ENCODE data around the gene LIMS2.

LIMS2 gene

GRCh38 chr2:127685410-127686080, 10.2 kb upstream of the LIMS2 start:
- Mint-ChIP-seq H3K9me3 (no peaks in the 10 kb centered on the region), H3K27ac (no peak overlapping the region), H3K4me1 (peaks cover 13% of the 10 kb centered on the region), H3K36me3 (no peaks in the 10 kb centered on the region), H3K4me3 (no peak overlapping the region), H3K27me3 (peaks cover 8% of the 10 kb centered on the region)
- no peak for ATAC-seq

DNA sequence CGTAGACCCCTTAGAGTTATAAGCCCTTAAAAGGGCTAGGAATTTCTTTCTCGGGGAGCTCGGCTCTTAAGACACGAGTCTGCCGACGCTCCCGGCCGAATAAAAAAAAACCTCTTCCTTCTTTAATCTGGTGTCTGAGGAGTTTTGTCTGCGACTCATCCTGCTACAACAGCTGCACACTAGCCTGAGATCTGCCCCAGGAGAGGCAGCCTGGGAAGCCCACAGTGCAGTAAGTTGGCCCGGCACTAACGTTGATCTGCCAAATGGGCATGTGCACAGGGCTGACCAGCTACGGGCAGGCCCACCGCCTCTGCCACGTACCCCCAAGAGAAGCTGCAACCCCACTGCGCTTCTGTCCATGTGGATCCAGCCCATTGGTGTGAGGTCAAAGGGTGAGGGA, 8.4 kb upstream of the LIMS2 start:
- H3K27me3 Mint-ChIP-seq: peaks cover 13% of the 10 kb centered on the region
- no peak overlapping the region for H3K4me3 Mint-ChIP-seq
- H3K27ac Mint-ChIP-seq: no peak overlapping the region
- no peaks in the 10 kb centered on the region for H3K9me3 Mint-ChIP-seq
- peaks cover 15% of the 10 kb centered on the region for H3K4me1 Mint-ChIP-seq
- no peaks in the 10 kb centered on the region for H3K36me3 Mint-ChIP-seq
- no peak for ATAC-seq

GRCh38 chr2:127683056-127683455, 7.7 kb upstream of the LIMS2 start:
- Mint-ChIP-seq H3K36me3 (no peaks in the 10 kb centered on the region), H3K9me3 (no peaks in the 10 kb centered on the region), H3K4me1 (peaks cover 22% of the 10 kb centered on the region), H3K27me3 (peaks cover 20% of the 10 kb centered on the region), H3K4me3 (no peak overlapping the region), H3K27ac (no peak overlapping the region)
- ATAC-seq: no peak

DNA sequence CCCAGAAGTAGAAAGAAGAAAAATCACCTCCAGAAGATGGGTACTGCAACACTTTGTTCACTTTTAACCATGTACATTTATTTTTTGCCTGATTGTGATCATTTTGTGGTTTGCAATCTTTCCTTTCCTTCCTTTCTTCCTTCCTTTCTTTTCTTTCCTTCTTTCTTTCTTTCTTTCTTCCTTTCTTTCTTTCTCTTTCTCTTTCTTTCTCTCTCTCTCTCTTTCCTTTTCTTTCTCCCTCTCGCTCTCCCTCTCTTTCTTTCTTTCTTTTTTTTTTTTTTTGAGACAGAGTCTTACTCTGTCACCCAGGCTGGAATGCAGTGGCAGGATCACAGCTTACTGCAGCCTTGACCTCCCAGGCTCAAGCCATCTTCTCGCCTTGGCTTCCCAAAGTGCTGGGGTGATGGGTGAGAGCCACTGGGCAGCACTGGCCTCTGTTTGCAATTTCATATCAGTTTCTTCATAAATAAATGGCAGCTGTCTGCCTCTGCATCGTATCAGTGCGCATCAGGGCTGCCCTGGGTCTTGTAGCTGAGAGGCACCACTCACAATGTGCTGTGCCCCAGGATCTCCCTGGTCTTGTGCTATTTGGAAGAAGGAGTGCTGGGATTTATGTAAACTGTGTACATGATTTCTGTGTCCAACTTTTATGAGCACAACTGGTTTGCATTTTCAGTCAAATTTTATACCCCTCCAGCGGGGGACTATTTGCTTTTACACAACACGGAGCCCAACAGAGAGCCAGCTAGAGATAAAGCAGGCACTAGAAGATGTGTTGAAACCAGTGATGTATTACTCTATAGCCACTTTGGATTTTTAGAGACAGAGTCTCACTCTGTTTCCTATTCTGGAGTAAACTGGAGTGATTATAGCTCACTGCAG, 6.9 kb upstream of the LIMS2 start:
- H3K36me3 Mint-ChIP-seq: no peaks in the 10 kb centered on the region
- peak overlapping the region; percentile 18 for H3K27ac Mint-ChIP-seq
- peaks cover 28% of the 10 kb centered on the region for H3K27me3 Mint-ChIP-seq
- ATAC-seq: no peak
- no peak overlapping the region for H3K4me3 Mint-ChIP-seq
- no peaks in the 10 kb centered on the region for H3K9me3 Mint-ChIP-seq
- H3K4me1 Mint-ChIP-seq: peaks cover 24% of the 10 kb centered on the region

DNA sequence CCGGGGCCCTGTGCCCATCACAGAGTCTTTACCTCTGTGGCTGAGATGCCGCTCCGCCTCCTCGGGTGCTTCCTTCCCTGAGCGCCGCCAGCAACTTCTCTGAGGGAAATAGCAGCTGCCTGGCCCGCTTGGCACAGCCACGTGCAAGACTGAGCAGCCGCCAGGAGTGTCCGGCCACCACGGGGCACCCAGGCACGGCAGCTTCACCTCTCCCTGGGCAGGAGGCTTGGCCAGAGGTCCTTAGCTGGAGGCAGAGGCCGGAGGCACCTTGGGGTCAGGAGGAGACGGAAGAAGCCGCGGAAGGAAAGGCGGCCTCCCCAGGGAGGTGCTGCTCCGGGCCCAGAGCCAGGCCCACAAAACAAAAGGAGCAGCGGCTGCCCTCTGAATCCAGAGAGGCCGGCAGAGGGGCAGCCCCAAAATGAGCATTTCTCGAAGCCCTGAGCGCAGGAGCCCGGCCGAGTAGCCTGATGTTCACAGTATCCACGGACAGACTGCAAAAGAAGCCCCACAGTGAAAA, 6.0 kb upstream of the LIMS2 start:
- Mint-ChIP-seq H3K27me3 (peaks cover 34% of the 10 kb centered on the region), H3K36me3 (no peaks in the 10 kb centered on the region), H3K27ac (peak overlapping the region; percentile 65), H3K4me1 (peaks cover 24% of the 10 kb centered on the region), H3K9me3 (no peaks in the 10 kb centered on the region), H3K4me3 (peak overlapping the region; percentile 50)
- peak; percentile 14 for ATAC-seq

- Mint-ChIP-seq H3K27ac (peak overlapping the region; percentile 65), H3K9me3 (no peaks in the 10 kb centered on the region), H3K36me3 (no peaks in the 10 kb centered on the region), H3K4me3 (peak overlapping the region; percentile 50), H3K4me1 (peaks cover 24% of the 10 kb centered on the region), H3K27me3 (peaks cover 34% of the 10 kb centered on the region)
- no peak for ATAC-seq
Observed at GRCh38 chr2:127680706-127681287, 5.5 kb upstream of the LIMS2 start.

DNA sequence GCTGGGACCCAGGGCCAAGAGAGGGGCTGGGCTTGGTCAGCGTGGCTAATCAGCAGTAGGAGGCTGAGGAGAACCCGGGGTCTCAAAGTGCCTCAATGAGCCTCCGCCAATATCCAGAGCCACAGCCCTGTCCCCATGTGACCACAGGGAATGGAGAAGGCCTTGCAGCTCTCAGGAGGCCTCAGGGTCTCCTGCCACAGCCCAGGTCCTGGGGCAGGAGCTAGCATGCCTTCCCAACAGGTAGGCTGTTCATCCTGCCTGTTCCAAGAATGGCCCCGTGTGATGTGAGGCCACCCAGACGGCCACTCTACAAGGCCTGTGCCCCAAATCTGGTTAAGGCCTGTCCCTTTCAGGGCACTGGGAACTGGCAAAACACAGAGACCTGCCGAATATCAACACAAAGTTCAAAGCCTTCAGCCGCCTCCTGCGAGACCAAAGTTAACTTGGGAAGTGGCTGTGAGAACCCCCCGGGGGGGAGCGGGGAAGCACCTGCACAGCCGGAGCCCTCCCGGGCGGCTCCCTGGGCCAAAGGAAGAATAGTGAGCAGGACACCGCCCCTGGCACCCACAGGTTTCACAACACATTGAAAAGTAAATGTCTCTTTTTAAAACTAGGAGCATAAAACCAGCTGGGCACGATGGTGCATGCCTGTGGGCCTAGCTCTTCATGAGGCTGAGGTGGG, 4.5 kb upstream of the LIMS2 start:
- Mint-ChIP-seq H3K36me3 (no peaks in the 10 kb centered on the region), H3K27ac (no peak overlapping the region), H3K27me3 (peaks cover 34% of the 10 kb centered on the region), H3K4me3 (no peak overlapping the region), H3K9me3 (no peaks in the 10 kb centered on the region), H3K4me1 (peaks cover 24% of the 10 kb centered on the region)
- no peak for ATAC-seq

DNA sequence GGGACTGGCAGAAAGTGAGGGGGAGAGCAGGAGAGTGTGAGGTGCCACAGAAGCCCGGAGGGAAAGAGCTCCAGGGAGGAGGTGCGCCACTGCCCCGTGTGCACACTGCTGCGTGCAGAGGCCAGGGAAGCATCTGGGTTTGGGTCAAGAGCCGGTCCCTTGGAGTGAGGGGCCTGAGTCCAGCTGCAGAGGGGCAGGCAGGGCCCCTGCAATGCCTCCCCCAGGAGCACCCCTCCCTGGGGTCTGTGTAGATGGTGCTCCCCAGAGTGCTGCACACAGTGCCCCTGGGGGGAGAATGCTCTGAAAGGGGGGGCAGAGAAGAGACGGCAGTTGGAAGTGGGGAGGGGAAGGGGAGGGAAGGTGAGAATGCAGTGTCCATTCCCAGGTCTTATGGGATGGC, 3.7 kb upstream of the LIMS2 start:
- no peaks in the 10 kb centered on the region for H3K9me3 Mint-ChIP-seq
- H3K36me3 Mint-ChIP-seq: no peaks in the 10 kb centered on the region
- peaks cover 30% of the 10 kb centered on the region for H3K4me1 Mint-ChIP-seq
- peak; percentile 13 for ATAC-seq
- no peak overlapping the region for H3K27ac Mint-ChIP-seq
- peaks cover 42% of the 10 kb centered on the region for H3K27me3 Mint-ChIP-seq
- no peak overlapping the region for H3K4me3 Mint-ChIP-seq

DNA sequence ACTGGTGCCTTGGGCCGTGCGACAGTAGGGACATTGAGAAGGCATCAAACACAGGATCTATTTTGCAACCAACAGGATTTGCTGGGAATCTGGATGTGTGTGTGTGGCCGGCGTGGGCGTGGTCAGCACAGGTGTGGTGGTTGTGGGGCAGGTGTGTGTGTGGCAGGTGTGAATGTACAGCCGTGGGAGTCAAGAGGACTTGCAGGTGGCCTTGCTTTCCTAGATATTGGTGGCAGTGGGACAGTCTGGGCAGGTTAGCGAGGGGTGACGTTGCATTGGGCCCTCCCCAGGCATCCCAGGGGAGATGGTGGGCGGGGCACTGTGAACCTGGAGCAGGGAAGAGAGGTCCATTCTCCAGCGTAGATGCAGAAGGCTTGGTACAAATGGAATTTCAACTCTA, 3.2 kb upstream of the LIMS2 start:
- H3K27me3 Mint-ChIP-seq: peaks cover 46% of the 10 kb centered on the region
- H3K27ac Mint-ChIP-seq: no peak overlapping the region
- no peak for ATAC-seq
- peaks cover 30% of the 10 kb centered on the region for H3K4me1 Mint-ChIP-seq
- H3K4me3 Mint-ChIP-seq: no peak overlapping the region
- H3K36me3 Mint-ChIP-seq: no peaks in the 10 kb centered on the region
- no peaks in the 10 kb centered on the region for H3K9me3 Mint-ChIP-seq

DNA sequence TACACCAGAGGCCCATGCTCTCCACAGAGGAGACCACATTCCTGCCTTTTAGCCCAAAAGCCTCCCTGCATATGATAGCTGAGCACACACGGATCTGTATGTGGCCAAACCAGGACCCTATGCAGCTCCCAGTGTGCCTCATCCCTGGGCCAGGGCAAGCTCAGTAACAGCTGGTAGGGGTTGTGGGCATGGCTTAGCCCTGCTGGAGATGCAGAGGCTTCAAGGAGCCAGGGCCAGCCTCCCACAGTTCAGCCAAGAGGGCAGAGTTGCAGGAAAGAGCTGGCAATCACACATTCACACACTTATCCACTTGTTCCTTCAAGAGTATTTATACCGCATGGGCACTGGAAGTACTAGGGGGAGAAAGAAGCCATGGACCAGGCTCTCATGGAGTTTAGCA, 1.6 kb upstream of the LIMS2 start:
- H3K4me3 Mint-ChIP-seq: no peak overlapping the region
- H3K36me3 Mint-ChIP-seq: no peaks in the 10 kb centered on the region
- no peak for ATAC-seq

GRCh38 chr2:127674241-127675209, 805 bp downstream of the LIMS2 start:
- H3K4me3 Mint-ChIP-seq: peak overlapping the region; percentile 78
- H3K4me1 Mint-ChIP-seq: peaks cover 17% of the 10 kb centered on the region
- peaks cover 63% of the 10 kb centered on the region for H3K27me3 Mint-ChIP-seq
- H3K27ac Mint-ChIP-seq: peak overlapping the region; percentile 42
- no peaks in the 10 kb centered on the region for H3K9me3 Mint-ChIP-seq
- peak; percentile 39 for ATAC-seq
- no peaks in the 10 kb centered on the region for H3K36me3 Mint-ChIP-seq

More for the DNA sequence above, 1.6 kb upstream of the LIMS2 start:
- H3K9me3 Mint-ChIP-seq: no peaks in the 10 kb centered on the region
- no peak overlapping the region for H3K27ac Mint-ChIP-seq
- peaks cover 25% of the 10 kb centered on the region for H3K4me1 Mint-ChIP-seq
- H3K27me3 Mint-ChIP-seq: peaks cover 62% of the 10 kb centered on the region

DNA sequence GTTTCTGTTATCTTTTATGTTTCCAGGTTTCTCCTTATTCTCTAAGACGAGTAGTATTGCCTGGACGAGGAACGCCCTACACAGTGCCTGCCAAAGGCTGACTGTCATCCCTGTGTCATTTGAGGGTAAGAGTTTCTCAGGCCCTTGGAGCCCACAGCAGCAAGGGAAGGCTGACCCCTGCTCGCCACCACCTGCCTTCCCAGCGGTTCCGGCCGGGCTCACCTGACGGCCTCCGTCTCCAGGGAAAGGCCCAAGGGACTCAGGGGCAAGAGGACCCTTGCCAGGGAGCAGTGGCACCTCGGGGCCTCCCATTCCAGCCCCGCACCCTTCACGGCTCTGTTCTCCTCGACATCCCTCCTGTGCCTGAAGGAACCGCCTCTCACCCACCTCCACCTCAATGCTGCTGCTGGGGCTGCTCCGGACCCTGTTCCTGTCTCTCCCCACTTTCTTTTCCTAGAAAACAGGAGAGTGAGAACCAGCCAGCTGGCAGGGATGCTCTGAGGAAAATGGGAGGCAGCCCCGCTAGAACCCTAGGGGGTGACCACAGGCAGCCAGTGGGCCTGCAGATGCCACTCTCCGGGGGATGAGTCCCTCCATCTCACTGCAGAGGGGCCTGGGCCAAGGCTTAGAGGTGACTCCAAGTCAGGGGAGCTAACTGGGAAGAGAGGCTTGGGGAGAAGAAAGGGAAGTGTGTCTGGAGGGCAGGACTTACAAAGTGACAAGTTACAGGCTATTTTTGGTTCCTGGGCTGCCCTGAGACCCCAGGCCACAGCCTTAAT, 1.9 kb downstream of the LIMS2 start:
- H3K9me3 Mint-ChIP-seq: no peaks in the 10 kb centered on the region
- no peak for ATAC-seq
- peaks cover 55% of the 10 kb centered on the region for H3K27me3 Mint-ChIP-seq
- peaks cover 12% of the 10 kb centered on the region for H3K4me1 Mint-ChIP-seq
- H3K36me3 Mint-ChIP-seq: no peaks in the 10 kb centered on the region
- H3K4me3 Mint-ChIP-seq: no peak overlapping the region
- no peak overlapping the region for H3K27ac Mint-ChIP-seq

- Mint-ChIP-seq H3K27ac (no peak overlapping the region), H3K27me3 (peaks cover 46% of the 10 kb centered on the region), H3K4me3 (no peak overlapping the region), H3K9me3 (no peaks in the 10 kb centered on the region), H3K36me3 (no peaks in the 10 kb centered on the region), H3K4me1 (peaks cover 6% of the 10 kb centered on the region)
- no peak for ATAC-seq
Observed at GRCh38 chr2:127672341-127673224, 2.7 kb downstream of the LIMS2 start.

Data from stimulated activated memory B cell treated with anti-CD40 and anti-IgM and Interleukin-4, amounts not matched to agents 10 μg/mL and 1 μg/mL and 100 μg/mL, for 72 hours (primary cell).